HepG2 (cell line): ENCODE data around the gene TRIM69.
"Not testable (repeated sequence)": the region's sequence is repeated elsewhere in the genome, so short reads cannot be mapped to it uniquely, and the experiment has no call there.

Experiments used
- IKZF1 ChIP-seq: fragments of 450-650 bp; IDR thresholded peaks from 2 replicates; pipeline ENCODE4 v1.7.1; 2016
- SIN3A ChIP-seq: IDR thresholded peaks from 2 replicates; pipeline ENCODE4 v1.6.1; 2011; ENCODE audit warnings: low read depth, mild to moderate bottlenecking, control low read depth, low read length, borderline replicate concordance
- SP1 ChIP-seq, 2 experiments: fragments of 450-650 bp in 1 of 2; sonication (generic) in 1 of 2; formaldehyde crosslinking in 1 of 2; IDR thresholded peaks; 2 replicates each; pipeline versions ENCODE4 v1.4.0 to v1.6.1; 2016 to 2020; ENCODE audit warnings: missing genetic modification reagents in 1 of 2
- TGIF2 ChIP-seq: IDR thresholded peaks from 2 replicates; pipeline ENCODE4 v1.6.1; 2016; ENCODE audit warnings: control low read depth, missing compliant biosample characterization
- ZNF512 ChIP-seq: sonication (generic); formaldehyde crosslinking; IDR thresholded peaks from 2 replicates; pipeline ENCODE4 v1.4.0; 2020; ENCODE audit warnings: mild to moderate bottlenecking, missing genetic modification reagents
- ZNF549 ChIP-seq: sonication (generic); formaldehyde crosslinking; IDR thresholded peaks from 2 replicates; pipeline ENCODE4 v1.5.0; 2020; ENCODE audit warnings: missing genetic modification reagents

GRCh38 chr15:44728232-44728575 is 8.1 kb upstream of the TRIM69 start:
- not testable (repeated sequence) for TF ChIP-seq SIN3A; ZNF549; IKZF1; SP1 (IDR thresholded peaks at IDR 0.05); SP1 (CRISPR knock-in tag; IDR thresholded peaks at IDR 0.05); ZNF512 (CRISPR knock-in tag); TGIF2
